HepG2 (cell line): Measurements from ENCODE around the gene CASKIN2. TPM values are rescaled to one million over a fixed set of nuclear protein-coding genes. Genes with fewer than 3 reads are reported as not detected.

ENCODE experiments used
- BCL6 ChIP-seq: IDR thresholded peaks from 2 replicates; pipeline ENCODE4 v1.6.1; 2016; ENCODE audit warnings: missing genetic modification reagents, missing compliant biosample characterization
- FOXA3 ChIP-seq: IDR thresholded peaks from 2 replicates; pipeline ENCODE4 v1.6.1; 2016; ENCODE audit warnings: missing genetic modification reagents, missing compliant biosample characterization
- GTF3A ChIP-seq: sonication (generic); formaldehyde crosslinking; conservative IDR thresholded peaks from 2 replicates; pipeline ENCODE4 v1.4.0; 2020; ENCODE audit warnings: mild to moderate bottlenecking, missing genetic modification reagents
- MBD4 ChIP-seq: IDR thresholded peaks from 2 replicates; pipeline ENCODE4 v1.6.1; 2012; ENCODE audit warnings: low read length, inconsistent platforms, borderline replicate concordance
- SOX6 ChIP-seq, 2 experiments: fragments of 450-650 bp in 1 of 2; sonication (generic) in 1 of 2; formaldehyde crosslinking in 1 of 2; IDR thresholded peaks; 2 replicates each; pipeline versions ENCODE4 v1.4.0 to v1.6.1; 2017 to 2020; ENCODE audit warnings: antibody characterized with exemption in 1 of 2, mild to moderate bottlenecking in 1 of 2, missing genetic modification reagents in 1 of 2
- STAG1 ChIP-seq: sonication (generic); formaldehyde crosslinking; IDR thresholded peaks from 2 replicates; pipeline ENCODE4 v1.4.0; 2020; ENCODE audit warnings: missing genetic modification reagents
- TCF7 ChIP-seq: sonication (generic); IDR thresholded peaks from 2 replicates; pipeline ENCODE4 v1.6.1; 2016; ENCODE audit warnings: antibody characterized with exemption, low read depth
- ZFP36 ChIP-seq: fragments of 150-350 bp; IDR thresholded peaks from 2 replicates; pipeline ENCODE4 v1.6.1; 2018; ENCODE audit warnings: borderline replicate concordance, low read length, low read depth; ENCODE audit not compliant: partially characterized antibody
- ZMYM3 ChIP-seq: sonication (generic); formaldehyde crosslinking; IDR thresholded peaks from 2 replicates; pipeline ENCODE4 v1.5.1; 2020; ENCODE audit warnings: mild to moderate bottlenecking, missing genetic modification reagents
- ZNF326 ChIP-seq: sonication (generic); formaldehyde crosslinking; IDR thresholded peaks from 2 replicates; pipeline ENCODE4 v1.4.0; 2020; ENCODE audit warnings: missing genetic modification reagents, borderline replicate concordance
- ZNF331 ChIP-seq: sonication (generic); formaldehyde crosslinking; IDR thresholded peaks from 2 replicates; pipeline ENCODE4 v1.4.0; 2020; ENCODE audit warnings: missing genetic modification reagents
- ZNF563 ChIP-seq: sonication (generic); formaldehyde crosslinking; IDR thresholded peaks from 2 replicates; pipeline ENCODE4 v1.8.0; 2022; ENCODE audit warnings: mild to moderate bottlenecking, moderate library complexity, missing genetic modification reagents
- ZNF614 ChIP-seq: IDR thresholded peaks from 2 replicates; pipeline ENCODE4 v1.6.1; 2018; ENCODE audit warnings: missing biosample characterization, missing genetic modification reagents, inconsistent platforms, borderline replicate concordance
- ZNF672 ChIP-seq: sonication (generic); formaldehyde crosslinking; IDR thresholded peaks from 2 replicates; pipeline ENCODE4 v1.8.1; 2022; ENCODE audit warnings: missing genetic modification reagents
- ZNF75D ChIP-seq: sonication (generic); formaldehyde crosslinking; IDR thresholded peaks from 2 replicates; pipeline ENCODE4 v1.8.1; 2023; ENCODE audit warnings: missing genetic modification reagents, mild to moderate bottlenecking, borderline replicate concordance
- polyA plus RNA-seq, 8 experiments: library from polyadenylated mRNA; depleted of rRNA in 3 of 8; stranded (reverse) in 7 of 8; unstranded in 1 of 8; fragments of >200 nt; fragmentation: Illumina TruSeq in 4 of 8; extraction: Trizol in 4 of 8; gene quantifications; 2 replicates each; pipeline versions ENCODE4 v1.2.1 to v1.2.3, GENCODE V29; 2011 to 2016; ENCODE audit warnings: low read depth in 4 of 8, missing spikeins in 1 of 8, mixed read lengths in 1 of 8; ENCODE audit not compliant: insufficient read depth in 1 of 8
- total RNA-seq, 5 experiments: library from RNA; depleted of rRNA; stranded (reverse); fragments of >200 nt; fragmentation: Illumina TruSeq; extraction: Trizol; gene quantifications; 2 replicates each; pipeline ENCODE4 v1.2.3, GENCODE V29; 2016; ENCODE audit warnings: low read depth in 1 of 5
- TF ChIP-seq, protein P1 (sequence below): sonication (generic); formaldehyde crosslinking; IDR thresholded peaks from 2 replicates; pipeline ENCODE4 v1.8.1; 2023; ENCODE audit warnings: mild to moderate bottlenecking, inconsistent platforms, moderate library complexity, missing genetic modification reagents, borderline replicate concordance
- TF ChIP-seq, protein P2 (sequence below): IDR thresholded peaks from 2 replicates; pipeline ENCODE4 v1.6.1; 2016; ENCODE audit warnings: missing compliant biosample characterization, missing genetic modification reagents, borderline replicate concordance
- TF ChIP-seq, protein P3 (sequence below): sonication (generic); formaldehyde crosslinking; IDR thresholded peaks from 2 replicates; pipeline ENCODE4 v1.4.0; 2020; ENCODE audit warnings: missing genetic modification reagents, mild to moderate bottlenecking, borderline replicate concordance
- TF ChIP-seq, protein P4 (sequence below): sonication (generic); formaldehyde crosslinking; IDR thresholded peaks from 2 replicates; pipeline ENCODE4 v1.8.0; 2022; ENCODE audit warnings: mild to moderate bottlenecking, missing genetic modification reagents, moderate library complexity
- TF ChIP-seq, protein P5 (sequence below): sonication (generic); formaldehyde crosslinking; IDR thresholded peaks from 2 replicates; pipeline ENCODE4 v1.8.1; 2023; ENCODE audit warnings: mild to moderate bottlenecking, moderate library complexity, missing genetic modification reagents

Gene CASKIN2
- total and polyA plus RNA-seq, 2 of the 13 experiments (the other 11 are each of a cell fraction or from before 2014, with no cell fraction given) = 5.2 to 7.8 TPM

DNA sequence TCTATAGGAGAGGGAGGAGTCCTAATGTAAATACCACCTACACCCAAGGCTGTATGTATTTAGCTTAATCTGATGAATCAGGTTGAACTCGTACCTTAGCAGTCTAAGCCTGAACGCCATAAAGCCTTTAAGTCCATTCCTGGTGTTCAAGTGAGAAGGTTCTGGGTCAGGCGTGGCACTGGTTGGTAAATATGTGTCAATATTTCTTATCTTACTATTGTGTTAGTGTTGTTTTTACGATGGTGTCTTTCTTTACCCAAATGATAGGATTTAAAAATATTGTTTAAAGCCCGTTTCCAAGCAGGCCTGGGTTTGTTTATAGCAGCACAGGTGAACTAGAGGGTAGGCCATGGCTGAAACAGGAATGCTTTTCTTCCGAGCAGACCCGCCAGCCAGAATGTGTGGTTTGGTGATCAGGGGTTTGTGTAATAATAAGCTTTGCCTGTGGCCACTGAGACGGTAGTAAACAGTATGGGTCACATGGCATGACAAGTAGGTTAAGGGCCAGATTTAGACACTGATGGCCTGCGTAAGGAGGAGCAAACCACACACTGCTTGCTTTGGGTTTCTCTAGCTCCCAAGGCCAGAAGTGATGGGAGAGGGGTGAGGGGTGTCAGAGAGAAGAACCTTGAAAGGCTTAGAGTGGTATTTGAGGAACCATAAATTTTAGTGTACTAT, 55.6 kb downstream of the CASKIN2 start (continued):
- TF ChIP-seq, protein P1, sequence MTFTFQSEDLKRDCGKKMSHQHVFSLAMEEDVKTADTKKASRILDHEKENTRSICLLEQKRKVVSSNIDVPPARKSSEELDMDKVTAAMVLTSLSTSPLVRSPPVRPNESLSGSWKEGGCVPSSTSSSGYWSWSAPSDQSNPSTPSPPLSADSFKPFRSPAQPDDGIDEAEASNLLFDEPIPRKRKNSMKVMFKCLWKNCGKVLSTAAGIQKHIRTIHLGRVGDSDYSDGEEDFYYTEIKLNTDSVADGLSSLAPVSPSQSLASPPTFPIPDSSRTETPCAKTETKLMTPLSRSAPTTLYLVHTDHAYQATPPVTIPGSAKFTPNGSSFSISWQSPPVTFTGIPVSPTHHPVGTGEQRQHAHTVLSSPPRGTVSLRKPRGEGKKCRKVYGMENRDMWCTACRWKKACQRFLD = no peak
- no peak for TF ChIP-seq SOX6 (IDR thresholded peaks at IDR 0.05)
- peak; percentile 77 for TF ChIP-seq SOX6 (CRISPR knock-in tag; IDR thresholded peaks at IDR 0.05)
- no peak for TF ChIP-seq STAG1
- TF ChIP-seq MBD4 = no peak
- no peak for TF ChIP-seq GTF3A (CRISPR knock-in tag)
- TF ChIP-seq ZNF672 (CRISPR knock-in tag) = no peak
- TF ChIP-seq, protein P2, sequence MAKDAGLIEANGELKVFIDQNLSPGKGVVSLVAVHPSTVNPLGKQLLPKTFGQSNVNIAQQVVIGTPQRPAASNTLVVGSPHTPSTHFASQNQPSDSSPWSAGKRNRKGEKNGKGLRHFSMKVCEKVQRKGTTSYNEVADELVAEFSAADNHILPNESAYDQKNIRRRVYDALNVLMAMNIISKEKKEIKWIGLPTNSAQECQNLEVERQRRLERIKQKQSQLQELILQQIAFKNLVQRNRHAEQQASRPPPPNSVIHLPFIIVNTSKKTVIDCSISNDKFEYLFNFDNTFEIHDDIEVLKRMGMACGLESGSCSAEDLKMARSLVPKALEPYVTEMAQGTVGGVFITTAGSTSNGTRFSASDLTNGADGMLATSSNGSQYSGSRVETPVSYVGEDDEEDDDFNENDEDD (CRISPR knock-in tag) = no peak
- TF ChIP-seq ZMYM3 (CRISPR knock-in tag) = peak; percentile 70; the same call in 1 of the 2 replicates
- TF ChIP-seq ZFP36 = no peak
- peak; percentile 65; the same call in 1 of the 2 replicates for TF ChIP-seq ZNF331 (CRISPR knock-in tag)
- TF ChIP-seq ZNF75D (CRISPR knock-in tag) = no peak
- TF ChIP-seq FOXA3 = peak; percentile 67
- 0 out of 2 replicates have a peak, but pooled peaks have one; percentile 52 for TF ChIP-seq ZNF614 (CRISPR knock-in tag)
- TF ChIP-seq ZNF326 (CRISPR knock-in tag) = no peak
- TF ChIP-seq ZNF563 (CRISPR knock-in tag) = no peak
- TF ChIP-seq, protein P3, sequence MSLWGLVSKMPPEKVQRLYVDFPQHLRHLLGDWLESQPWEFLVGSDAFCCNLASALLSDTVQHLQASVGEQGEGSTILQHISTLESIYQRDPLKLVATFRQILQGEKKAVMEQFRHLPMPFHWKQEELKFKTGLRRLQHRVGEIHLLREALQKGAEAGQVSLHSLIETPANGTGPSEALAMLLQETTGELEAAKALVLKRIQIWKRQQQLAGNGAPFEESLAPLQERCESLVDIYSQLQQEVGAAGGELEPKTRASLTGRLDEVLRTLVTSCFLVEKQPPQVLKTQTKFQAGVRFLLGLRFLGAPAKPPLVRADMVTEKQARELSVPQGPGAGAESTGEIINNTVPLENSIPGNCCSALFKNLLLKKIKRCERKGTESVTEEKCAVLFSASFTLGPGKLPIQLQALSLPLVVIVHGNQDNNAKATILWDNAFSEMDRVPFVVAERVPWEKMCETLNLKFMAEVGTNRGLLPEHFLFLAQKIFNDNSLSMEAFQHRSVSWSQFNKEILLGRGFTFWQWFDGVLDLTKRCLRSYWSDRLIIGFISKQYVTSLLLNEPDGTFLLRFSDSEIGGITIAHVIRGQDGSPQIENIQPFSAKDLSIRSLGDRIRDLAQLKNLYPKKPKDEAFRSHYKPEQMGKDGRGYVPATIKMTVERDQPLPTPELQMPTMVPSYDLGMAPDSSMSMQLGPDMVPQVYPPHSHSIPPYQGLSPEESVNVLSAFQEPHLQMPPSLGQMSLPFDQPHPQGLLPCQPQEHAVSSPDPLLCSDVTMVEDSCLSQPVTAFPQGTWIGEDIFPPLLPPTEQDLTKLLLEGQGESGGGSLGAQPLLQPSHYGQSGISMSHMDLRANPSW (CRISPR knock-in tag) = peak; percentile 87; the same call in 1 of the 2 replicates
- TF ChIP-seq, protein P4, sequence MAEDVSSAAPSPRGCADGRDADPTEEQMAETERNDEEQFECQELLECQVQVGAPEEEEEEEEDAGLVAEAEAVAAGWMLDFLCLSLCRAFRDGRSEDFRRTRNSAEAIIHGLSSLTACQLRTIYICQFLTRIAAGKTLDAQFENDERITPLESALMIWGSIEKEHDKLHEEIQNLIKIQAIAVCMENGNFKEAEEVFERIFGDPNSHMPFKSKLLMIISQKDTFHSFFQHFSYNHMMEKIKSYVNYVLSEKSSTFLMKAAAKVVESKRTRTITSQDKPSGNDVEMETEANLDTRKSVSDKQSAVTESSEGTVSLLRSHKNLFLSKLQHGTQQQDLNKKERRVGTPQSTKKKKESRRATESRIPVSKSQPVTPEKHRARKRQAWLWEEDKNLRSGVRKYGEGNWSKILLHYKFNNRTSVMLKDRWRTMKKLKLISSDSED = no peak
- TF ChIP-seq TCF7 = no peak
- TF ChIP-seq, protein P5, sequence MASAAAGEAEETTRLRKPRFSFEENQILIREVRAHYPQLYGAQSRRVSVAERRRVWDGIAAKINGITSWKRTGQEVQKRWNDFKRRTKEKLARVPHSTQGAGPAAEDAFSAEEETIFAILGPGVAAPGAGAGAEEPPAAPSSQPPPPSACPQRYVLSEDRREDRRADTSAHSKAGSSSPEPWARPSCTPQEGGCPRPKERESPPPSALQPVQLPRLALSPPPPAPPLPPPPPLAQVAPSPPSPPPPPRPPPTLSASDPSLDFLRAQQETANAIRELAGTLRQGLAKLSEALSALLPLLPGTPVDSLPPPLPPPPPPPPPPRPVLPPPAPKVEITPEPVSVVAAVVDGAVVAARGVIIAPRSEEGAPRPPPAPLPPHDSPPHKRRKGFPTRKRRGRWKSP = no peak; the same call in 1 of the 2 replicates
- TF ChIP-seq BCL6 (CRISPR knock-in tag) = peak; percentile 59
